22Rv1 (cell line): ENCODE data around the gene TSPAN9.

ENCODE experiments used
- ZFX ChIP-seq: fragments of 450-650 bp; IDR thresholded peaks from 2 replicates; pipeline ENCODE4 v1.6.1; 2017; ENCODE audit warnings: antibody characterized with exemption, borderline replicate concordance
- TF ChIP-seq, protein P1 (sequence below): fragments of 450-650 bp; IDR thresholded peaks from 2 replicates; pipeline ENCODE4 v1.5.1; 2017; ENCODE audit warnings: mild to moderate bottlenecking

- TF ChIP-seq, protein P1, sequence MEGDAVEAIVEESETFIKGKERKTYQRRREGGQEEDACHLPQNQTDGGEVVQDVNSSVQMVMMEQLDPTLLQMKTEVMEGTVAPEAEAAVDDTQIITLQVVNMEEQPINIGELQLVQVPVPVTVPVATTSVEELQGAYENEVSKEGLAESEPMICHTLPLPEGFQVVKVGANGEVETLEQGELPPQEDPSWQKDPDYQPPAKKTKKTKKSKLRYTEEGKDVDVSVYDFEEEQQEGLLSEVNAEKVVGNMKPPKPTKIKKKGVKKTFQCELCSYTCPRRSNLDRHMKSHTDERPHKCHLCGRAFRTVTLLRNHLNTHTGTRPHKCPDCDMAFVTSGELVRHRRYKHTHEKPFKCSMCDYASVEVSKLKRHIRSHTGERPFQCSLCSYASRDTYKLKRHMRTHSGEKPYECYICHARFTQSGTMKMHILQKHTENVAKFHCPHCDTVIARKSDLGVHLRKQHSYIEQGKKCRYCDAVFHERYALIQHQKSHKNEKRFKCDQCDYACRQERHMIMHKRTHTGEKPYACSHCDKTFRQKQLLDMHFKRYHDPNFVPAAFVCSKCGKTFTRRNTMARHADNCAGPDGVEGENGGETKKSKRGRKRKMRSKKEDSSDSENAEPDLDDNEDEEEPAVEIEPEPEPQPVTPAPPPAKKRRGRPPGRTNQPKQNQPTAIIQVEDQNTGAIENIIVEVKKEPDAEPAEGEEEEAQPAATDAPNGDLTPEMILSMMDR: no peak
- no peak for TF ChIP-seq ZFX
Measured at GRCh38 chr12:3114671-3115070, 37.5 kb downstream of the TSPAN9 start.
